ES-I3 (cell line): Measurements from ENCODE around the gene SLC7A14.

Source experiments
- H3K36me3 ChIP-seq: 2 replicates; pipeline ENCODE4 v1.6.1; 2013; ENCODE audit warnings: mild to moderate bottlenecking, low read length, control low read depth, moderate library complexity; ENCODE audit not compliant: insufficient read depth
- H3K4me1 ChIP-seq: 2 replicates; pipeline ENCODE4 v1.6.1; 2013; ENCODE audit warnings: mild to moderate bottlenecking, control low read depth, low read length; ENCODE audit not compliant: insufficient read depth
- H3K9ac ChIP-seq: 2 replicates; pipeline ENCODE4 v1.6.1; 2013; ENCODE audit warnings: low read depth, mild to moderate bottlenecking, low read length, moderate library complexity
- H3K9me3 ChIP-seq: 2 replicates; pipeline ENCODE4 v1.6.1; 2013; ENCODE audit warnings: mild to moderate bottlenecking, low read length, moderate library complexity; ENCODE audit not compliant: control insufficient read depth, insufficient read depth

The SLC7A14 gene

DNA sequence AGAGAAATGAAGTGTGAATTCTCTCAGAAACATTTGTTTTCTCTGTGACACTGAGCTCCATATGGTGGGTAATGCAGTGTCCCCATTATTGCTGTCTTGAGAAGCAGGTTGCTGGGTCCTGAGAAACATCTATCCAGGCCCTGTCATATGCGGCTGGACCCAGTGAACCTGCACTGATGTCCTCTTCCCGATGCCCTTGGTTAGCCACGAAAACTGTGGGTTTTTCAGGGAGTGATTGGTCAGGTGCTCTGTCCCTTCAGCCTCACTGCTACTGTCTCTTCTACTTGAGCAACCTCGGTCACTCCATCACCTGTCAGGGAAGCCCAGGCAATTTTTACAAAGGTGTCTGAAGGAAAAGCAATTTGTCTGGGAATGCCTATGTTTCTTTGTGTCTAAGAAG lies 77.0 kb downstream of the SLC7A14 start:
- Histone ChIP-seq H3K9ac (no peak overlapping the region), H3K4me1 (peaks cover 13% of the 10 kb centered on the region), H3K36me3 (no peaks in the 10 kb centered on the region), H3K9me3 (no peaks in the 10 kb centered on the region)

DNA sequence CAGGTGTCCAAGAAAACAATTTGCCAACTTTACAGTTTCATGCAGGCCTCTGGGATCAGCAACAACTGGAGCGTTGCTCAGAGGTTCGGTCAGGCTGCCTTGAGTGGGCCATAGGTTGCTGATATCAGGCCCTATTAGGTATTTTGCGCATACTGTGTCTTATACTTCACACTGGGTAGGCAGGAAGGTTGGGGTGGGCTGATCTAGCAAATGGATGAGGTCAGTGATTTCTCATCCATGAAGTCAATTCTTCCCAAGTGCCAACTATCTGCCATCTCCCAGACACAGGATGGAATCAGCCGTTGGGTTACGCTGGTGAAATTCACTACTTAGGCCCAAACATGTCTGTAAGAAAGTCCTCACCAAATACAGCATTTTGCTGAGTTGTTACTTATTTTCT lies 77.6 kb downstream of the SLC7A14 start:
- H3K36me3 ChIP-seq = no peaks in the 10 kb centered on the region
- H3K9ac ChIP-seq = no peak overlapping the region
- peaks cover 13% of the 10 kb centered on the region for H3K4me1 ChIP-seq
- no peaks in the 10 kb centered on the region for H3K9me3 ChIP-seq

- no peaks in the 10 kb centered on the region for H3K36me3 ChIP-seq
- no peak overlapping the region for H3K9ac ChIP-seq
- peaks cover 13% of the 10 kb centered on the region for H3K4me1 ChIP-seq
- no peaks in the 10 kb centered on the region for H3K9me3 ChIP-seq
Observed at GRCh38 chr3:170507063-170507462, 78.8 kb downstream of the SLC7A14 start.

- peaks cover 13% of the 10 kb centered on the region for H3K4me1 ChIP-seq
- no peaks in the 10 kb centered on the region for H3K9me3 ChIP-seq
- no peak overlapping the region for H3K9ac ChIP-seq
- H3K36me3 ChIP-seq = no peaks in the 10 kb centered on the region
Observed at GRCh38 chr3:170506556-170506955, 79.3 kb downstream of the SLC7A14 start.

GRCh38 chr3:170502297-170502696 lies 83.6 kb downstream of the SLC7A14 start:
- Histone ChIP-seq H3K4me1 (peaks cover 12% of the 10 kb centered on the region), H3K9ac (no peak overlapping the region), H3K9me3 (no peaks in the 10 kb centered on the region), H3K36me3 (no peaks in the 10 kb centered on the region)

GRCh38 chr3:170500995-170501394 lies 84.9 kb downstream of the SLC7A14 start:
- H3K36me3 ChIP-seq = no peaks in the 10 kb centered on the region
- no peaks in the 10 kb centered on the region for H3K9me3 ChIP-seq
- no peaks in the 10 kb centered on the region for H3K4me1 ChIP-seq
- no peak overlapping the region for H3K9ac ChIP-seq

GRCh38 chr3:170500462-170500861 lies 85.4 kb downstream of the SLC7A14 start:
- Histone ChIP-seq H3K9ac (no peak overlapping the region), H3K4me1 (no peaks in the 10 kb centered on the region), H3K36me3 (no peaks in the 10 kb centered on the region), H3K9me3 (no peaks in the 10 kb centered on the region)

GRCh38 chr3:170499562-170500156 lies 86.2 kb downstream of the SLC7A14 start:
- Histone ChIP-seq H3K36me3 (no peaks in the 10 kb centered on the region), H3K9ac (no peak overlapping the region), H3K4me1 (no peaks in the 10 kb centered on the region), H3K9me3 (no peaks in the 10 kb centered on the region)

GRCh38 chr3:170497207-170498095 lies 88.4 kb downstream of the SLC7A14 start:
- H3K9me3 ChIP-seq = no peaks in the 10 kb centered on the region
- no peaks in the 10 kb centered on the region for H3K36me3 ChIP-seq
- H3K9ac ChIP-seq = no peak overlapping the region
- H3K4me1 ChIP-seq = peaks cover 9% of the 10 kb centered on the region; the same call in 1 of the 2 replicates

GRCh38 chr3:170496868-170497140 lies 89.1 kb downstream of the SLC7A14 start:
- Histone ChIP-seq H3K9ac (no peak overlapping the region), H3K36me3 (no peaks in the 10 kb centered on the region), H3K9me3 (no peaks in the 10 kb centered on the region), H3K4me1 (peaks cover 9% of the 10 kb centered on the region; the same call in 1 of the 2 replicates)

GRCh38 chr3:170496026-170496867 lies 89.6 kb downstream of the SLC7A14 start:
- Histone ChIP-seq H3K36me3 (no peaks in the 10 kb centered on the region), H3K9me3 (no peaks in the 10 kb centered on the region), H3K4me1 (peaks cover 9% of the 10 kb centered on the region; the same call in 1 of the 2 replicates), H3K9ac (no peak overlapping the region)

DNA sequence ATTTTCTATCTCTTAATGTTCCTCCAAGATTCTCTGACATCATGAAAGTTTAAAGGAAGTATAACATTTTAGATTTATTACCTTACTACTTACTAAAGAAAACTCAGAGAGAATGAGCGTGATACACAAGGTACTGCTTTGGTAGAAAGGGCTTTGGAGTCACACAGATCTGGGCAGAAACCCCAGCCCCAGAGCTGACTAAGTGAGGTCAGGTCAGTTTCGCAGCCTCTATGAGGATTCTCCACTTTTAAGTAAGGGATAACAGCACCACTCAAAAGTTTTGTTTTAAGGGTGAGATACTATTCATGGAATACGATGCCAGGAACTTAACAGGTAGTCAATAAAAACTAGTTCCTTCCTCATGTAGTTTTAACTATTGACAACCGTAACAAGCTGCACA lies 91.1 kb downstream of the SLC7A14 start:
- Histone ChIP-seq H3K9ac (no peak overlapping the region), H3K36me3 (no peaks in the 10 kb centered on the region), H3K4me1 (peaks cover 9% of the 10 kb centered on the region; the same call in 1 of the 2 replicates), H3K9me3 (no peaks in the 10 kb centered on the region)

- no peaks in the 10 kb centered on the region for H3K36me3 ChIP-seq
- H3K9ac ChIP-seq = no peak overlapping the region
- H3K4me1 ChIP-seq = peaks cover 9% of the 10 kb centered on the region; the same call in 1 of the 2 replicates
- no peaks in the 10 kb centered on the region for H3K9me3 ChIP-seq
Observed at GRCh38 chr3:170493712-170494182, 92.1 kb downstream of the SLC7A14 start.

- peaks cover 16% of the 10 kb centered on the region for H3K4me1 ChIP-seq
- no peaks in the 10 kb centered on the region for H3K36me3 ChIP-seq
- H3K9me3 ChIP-seq = no peaks in the 10 kb centered on the region
- no peak overlapping the region for H3K9ac ChIP-seq
Observed at GRCh38 chr3:170491901-170492300, 94.0 kb downstream of the SLC7A14 start.
